Upper lobe of left lung (tissue), 4 donors: ENCODE measurements around the gene RIGI.

Source experiments
- CTCF ChIP-seq, 6 experiments: fragments of 450-650 bp in 4 of 6; fragments of 200-600 bp in 2 of 6; sonication (generic) in 2 of 6; IDR thresholded peaks; one replicate each; pipeline ENCODE4 v1.5.1; 2016 to 2019; ENCODE audit warnings: antibody characterized with exemption in 6 of 6
- POLR2A ChIP-seq, 4 donors: fragments of 450-650 bp; IDR thresholded peaks; one replicate each; pipeline ENCODE4 v1.5.1; 2016 to 2017; ENCODE audit warnings: antibody characterized with exemption in 4 of 4, mild to moderate bottlenecking in 2 of 4

DNA sequence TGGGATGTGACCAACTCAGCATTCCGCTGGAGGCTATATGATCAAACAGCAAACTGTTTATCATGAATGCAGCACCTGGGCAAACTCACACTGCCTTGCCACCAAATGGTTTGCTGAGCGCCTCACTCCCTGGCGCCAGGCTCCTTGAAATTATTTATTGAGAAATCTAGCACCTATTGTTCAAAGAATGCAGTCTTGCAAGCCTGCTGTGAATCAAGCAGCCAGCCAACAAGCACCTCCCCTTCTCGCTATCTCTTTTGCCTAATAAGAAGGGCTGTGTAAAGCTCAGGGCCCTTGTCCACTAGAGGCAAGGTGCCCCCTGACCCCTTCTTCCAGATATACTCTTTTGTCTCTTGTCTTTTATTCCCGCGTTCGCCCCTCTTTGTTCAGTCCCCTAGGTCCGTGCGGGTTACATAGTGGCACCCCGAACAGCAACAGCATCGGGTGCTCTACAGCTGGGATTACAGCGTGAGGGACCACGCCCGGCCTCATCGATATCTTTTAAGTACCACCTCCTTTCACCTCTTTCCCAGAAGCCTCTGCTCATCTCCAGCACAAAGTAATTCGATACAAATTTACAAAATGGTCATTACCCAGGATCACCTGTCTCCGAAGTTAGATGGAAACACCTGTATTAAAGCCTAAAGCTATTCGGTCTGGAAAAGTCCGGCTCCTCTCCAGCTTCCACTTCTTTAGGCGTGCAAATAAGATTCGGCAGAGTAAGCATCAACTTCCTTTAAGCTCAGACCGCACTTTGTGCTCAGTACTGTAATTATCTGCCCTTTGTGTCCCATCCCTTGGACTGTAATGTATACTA, 896 bp downstream of the RIGI start:
- TF ChIP-seq POLR2A (IDR thresholded peaks at IDR 0.05) (no peak), CTCF (IDR thresholded peaks at IDR 0.05) (no peak)
